DOHH2 (cell line): ENCODE data around the gene DOCK1.

Experiments
- H3F3A ChIP-seq: fragments of 200-600 bp; sonication (generic), shearing (Covaris generic); 2 replicates; pipeline ENCODE4 v1.6.0; 2016; ENCODE audit warnings: antibody characterized with exemption, mild to moderate bottlenecking; ENCODE audit not compliant: control insufficient read depth, insufficient read depth
- H3K27ac ChIP-seq: fragments of 200-600 bp; sonication (generic); 2 replicates; pipeline ENCODE4 v1.5.1; 2014; ENCODE audit warnings: low read depth, mild to moderate bottlenecking, low read length, moderate library complexity
- H3K27me3 ChIP-seq: fragments of 200-600 bp; sonication (generic); 2 replicates; pipeline ENCODE4 v1.6.1; 2014; ENCODE audit warnings: mild to moderate bottlenecking, low read length, mixed read lengths; ENCODE audit not compliant: control insufficient read depth
- H3K36me3 ChIP-seq: fragments of 200-600 bp; sonication (generic); 2 replicates; pipeline ENCODE4 v1.6.1; 2014; ENCODE audit warnings: mild to moderate bottlenecking, low read length, moderate library complexity, mixed read lengths; ENCODE audit not compliant: control insufficient read depth
- H3K4me1 ChIP-seq: fragments of 200-600 bp; sonication (generic); 2 replicates; pipeline ENCODE4 v1.6.1; 2014; ENCODE audit warnings: mild to moderate bottlenecking, low read length, mixed read lengths; ENCODE audit not compliant: control insufficient read depth
- H3K4me2 ChIP-seq: fragments of 200-600 bp; sonication (generic); 2 replicates; pipeline ENCODE4 v1.6.0; 2014; ENCODE audit warnings: mild to moderate bottlenecking, low read length, moderate library complexity
- H3K4me3 ChIP-seq: fragments of 200-600 bp; sonication (generic); 2 replicates; pipeline ENCODE4 v1.5.1; 2014; ENCODE audit warnings: mild to moderate bottlenecking, low read length, mixed read lengths
- H3K79me2 ChIP-seq: fragments of 200-600 bp; sonication (generic); 2 replicates; pipeline ENCODE4 v1.6.1; 2014; ENCODE audit warnings: mild to moderate bottlenecking, low read length, mixed read lengths; ENCODE audit not compliant: control insufficient read depth
- H3K9me2 ChIP-seq: fragments of 200-600 bp; sonication (generic); replicated peaks from 2 replicates; pipeline ENCODE4 v1.6.1; 2014; ENCODE audit warnings: mild to moderate bottlenecking, low read length, mixed read lengths; ENCODE audit not compliant: control insufficient read depth
- H3K9me3 ChIP-seq: fragments of 200-600 bp; sonication (generic); 2 replicates; pipeline ENCODE4 v1.6.1; 2014; ENCODE audit warnings: antibody characterized with exemption, low read length, mixed read lengths; ENCODE audit not compliant: control insufficient read depth, insufficient read depth
- H4K20me1 ChIP-seq: fragments of 200-600 bp; sonication (generic); 2 replicates; pipeline ENCODE4 v1.6.0; 2014; ENCODE audit warnings: low read depth, mild to moderate bottlenecking, antibody characterized with exemption, low read length, moderate library complexity; ENCODE audit not compliant: control insufficient read depth, insufficient read depth
- CTCF ChIP-seq: fragments of 200-600 bp; sonication (generic); IDR thresholded peaks from one replicate; pipeline ENCODE4 v1.5.1; 2014; ENCODE audit warnings: antibody characterized with exemption, mild to moderate bottlenecking, low read depth, low read length; ENCODE audit not compliant: poor library complexity, severe bottlenecking
- EZH2phosphoT487 ChIP-seq: fragments of 200-600 bp; sonication (generic); IDR thresholded peaks from 2 replicates; pipeline ENCODE4 v1.6.1; 2017; ENCODE audit warnings: borderline replicate concordance, mild to moderate bottlenecking, antibody characterized with exemption, low read length, moderate library complexity, mixed read lengths

Gene DOCK1

GRCh38 chr10:126908729-126909128 is 3.5 kb downstream of the DOCK1 start:
- H3K27ac ChIP-seq = no peak overlapping the region
- H3K4me1 ChIP-seq = no peaks in the 10 kb centered on the region
- H3K36me3 ChIP-seq = no peaks in the 10 kb centered on the region
- no peaks in the 10 kb centered on the region for H4K20me1 ChIP-seq
- H3K9me3 ChIP-seq = peaks cover 16% of the 10 kb centered on the region; the same call in 1 of the 2 replicates
- H3F3A ChIP-seq = no peaks in the 10 kb centered on the region
- no peak overlapping the region for H3K4me3 ChIP-seq
- no peaks in the 10 kb centered on the region for H3K9me2 ChIP-seq
- no peaks in the 10 kb centered on the region for H3K79me2 ChIP-seq
- H3K4me2 ChIP-seq = no peak overlapping the region
- TF ChIP-seq EZH2phosphoT487 = no peak
- no peak for TF ChIP-seq CTCF
- H3K27me3 ChIP-seq = no peaks in the 10 kb centered on the region

GRCh38 chr10:126909147-126909546 is 3.9 kb downstream of the DOCK1 start:
- TF ChIP-seq CTCF = no peak
- TF ChIP-seq EZH2phosphoT487 = no peak
- H3K4me1 ChIP-seq = no peaks in the 10 kb centered on the region
- no peaks in the 10 kb centered on the region for H3K36me3 ChIP-seq
- no peaks in the 10 kb centered on the region for H3F3A ChIP-seq
- H3K27me3 ChIP-seq = no peaks in the 10 kb centered on the region
- no peaks in the 10 kb centered on the region for H4K20me1 ChIP-seq
- no peak overlapping the region for H3K4me2 ChIP-seq
- H3K9me2 ChIP-seq = no peaks in the 10 kb centered on the region
- peaks cover 16% of the 10 kb centered on the region; the same call in 1 of the 2 replicates for H3K9me3 ChIP-seq
- no peak overlapping the region for H3K4me3 ChIP-seq
- H3K27ac ChIP-seq = no peak overlapping the region
- no peaks in the 10 kb centered on the region for H3K79me2 ChIP-seq

- Histone ChIP-seq H3K9me2 (no peaks in the 10 kb centered on the region), H3K9me3 (peaks cover 16% of the 10 kb centered on the region; the same call in 1 of the 2 replicates), H3K79me2 (no peaks in the 10 kb centered on the region), H3K4me2 (no peak overlapping the region), H3K27ac (no peak overlapping the region), H3K4me1 (no peaks in the 10 kb centered on the region), H3K4me3 (no peak overlapping the region), H4K20me1 (no peaks in the 10 kb centered on the region), H3F3A (no peaks in the 10 kb centered on the region), H3K27me3 (no peaks in the 10 kb centered on the region), H3K36me3 (no peaks in the 10 kb centered on the region)
- TF ChIP-seq CTCF (no peak), EZH2phosphoT487 (no peak)
Observed at GRCh38 chr10:126910196-126910595, 5.0 kb downstream of the DOCK1 start.

- Histone ChIP-seq H3K36me3 (no peaks in the 10 kb centered on the region), H3K79me2 (no peaks in the 10 kb centered on the region)
Observed at GRCh38 chr10:126910798-126911197, 5.6 kb downstream of the DOCK1 start.

More at GRCh38 chr10:126910798-126911197, 5.6 kb downstream of the DOCK1 start:
- no peaks in the 10 kb centered on the region for H3K9me2 ChIP-seq
- no peak overlapping the region for H3K4me3 ChIP-seq
- H3K4me2 ChIP-seq = no peak overlapping the region
- H3K27me3 ChIP-seq = no peaks in the 10 kb centered on the region
- TF ChIP-seq EZH2phosphoT487 (no peak), CTCF (no peak)
- no peaks in the 10 kb centered on the region for H3F3A ChIP-seq
- H3K27ac ChIP-seq = no peak overlapping the region
- H3K4me1 ChIP-seq = no peaks in the 10 kb centered on the region
- H4K20me1 ChIP-seq = no peaks in the 10 kb centered on the region
- H3K9me3 ChIP-seq = peaks cover 16% of the 10 kb centered on the region; the same call in 1 of the 2 replicates
